Neuronal stem cell (in vitro differentiated cells): ENCODE results near the gene CLNK.

ENCODE experiments used
- DNase-seq: peaks from one replicate; pipeline ENCODE4 v3.0.0-alpha.2; 2013; ENCODE audit warnings: low spot score
- H2AFZ ChIP-seq: one replicate; pipeline ENCODE4 v1.6.1; 2013; ENCODE audit warnings: mild to moderate bottlenecking, low read length, inconsistent platforms
- H2AK5ac ChIP-seq: 2 replicates; pipeline ENCODE4 v1.6.1; 2013; ENCODE audit warnings: low read depth, mild to moderate bottlenecking, inconsistent platforms, low read length, moderate library complexity, mixed read lengths
- H2BK120ac ChIP-seq: 2 replicates; pipeline ENCODE4 v1.6.1; 2013; ENCODE audit warnings: low read depth, mild to moderate bottlenecking, inconsistent platforms, low read length, moderate library complexity, mixed read lengths
- H2BK12ac ChIP-seq: one replicate; pipeline ENCODE4 v1.6.1; 2013; ENCODE audit warnings: low read length, inconsistent platforms
- H2BK15ac ChIP-seq: 2 replicates; pipeline ENCODE4 v1.6.1; 2013; ENCODE audit warnings: mild to moderate bottlenecking, low read length, inconsistent platforms, mixed read lengths
- H2BK5ac ChIP-seq: one replicate; pipeline ENCODE4 v1.6.1; 2013; ENCODE audit warnings: inconsistent platforms, mild to moderate bottlenecking, low read length, moderate library complexity
- H3K14ac ChIP-seq: one replicate; pipeline ENCODE4 v1.6.1; 2013; ENCODE audit warnings: low read length, inconsistent platforms
- H3K18ac ChIP-seq: 2 replicates; pipeline ENCODE4 v1.6.1; 2013; ENCODE audit warnings: low read length, inconsistent platforms
- H3K23ac ChIP-seq: 2 replicates; pipeline ENCODE4 v1.6.1; 2013; ENCODE audit warnings: low read depth, mild to moderate bottlenecking, mixed read lengths, low read length, inconsistent platforms; ENCODE audit not compliant: poor library complexity
- H3K27ac ChIP-seq: replicated peaks from 3 replicates; pipeline ENCODE4 v1.5.1; 2013; ENCODE audit warnings: low read length, inconsistent platforms
- H3K27me3 ChIP-seq, 3 experiments: 2 replicates each; pipeline ENCODE4 v1.6.1; 2013; ENCODE audit warnings: low read length in 3 of 3, mild to moderate bottlenecking in 2 of 3, inconsistent platforms in 1 of 3, low read depth in 1 of 3, mixed read lengths in 1 of 3, moderate library complexity in 1 of 3; ENCODE audit not compliant: control insufficient read depth in 3 of 3, insufficient read depth in 3 of 3
- H3K36me3 ChIP-seq, 2 donors: replicated peaks in 1 of 2; 2 replicates each; pipeline ENCODE4 v1.6.1; 2013; ENCODE audit warnings: low read length in 2 of 2; ENCODE audit not compliant: control insufficient read depth in 2 of 2, insufficient read depth in 2 of 2
- H3K4ac ChIP-seq: 2 replicates; pipeline ENCODE4 v1.6.1; 2013; ENCODE audit warnings: inconsistent platforms, mild to moderate bottlenecking, low read length, moderate library complexity
- H3K4me1 ChIP-seq, 2 donors: 1 replicate in 1 of 2; 2 replicates in 1 of 2; pipeline ENCODE4 v1.6.1; 2013; ENCODE audit warnings: low read length in 2 of 2, low read depth in 1 of 2; ENCODE audit not compliant: control insufficient read depth in 2 of 2, insufficient read depth in 1 of 2
- H3K4me2 ChIP-seq: one replicate; pipeline ENCODE4 v1.6.1; 2013; ENCODE audit warnings: mild to moderate bottlenecking, low read length, inconsistent platforms; ENCODE audit not compliant: insufficient read depth, poor library complexity, severe bottlenecking
- H3K4me3 ChIP-seq, 2 donors: 2 replicates each; pipeline ENCODE4 v1.5.1; 2013; ENCODE audit warnings: low read length in 2 of 2, mild to moderate bottlenecking in 2 of 2, inconsistent platforms in 1 of 2, moderate library complexity in 1 of 2
- H3K79me1 ChIP-seq: one replicate; pipeline ENCODE4 v1.6.1; 2013; ENCODE audit warnings: low read depth, mild to moderate bottlenecking, inconsistent platforms, low read length, moderate library complexity
- H3K9ac ChIP-seq: one replicate; pipeline ENCODE4 v1.6.1; 2013; ENCODE audit warnings: mild to moderate bottlenecking, low read depth, low read length, inconsistent platforms; ENCODE audit not compliant: poor library complexity
- H3K9me3 ChIP-seq, 2 donors: replicated peaks in 1 of 2; 2 replicates each; pipeline versions ENCODE3 to v1.6.1; 2013; ENCODE audit warnings: low read length in 2 of 2, mild to moderate bottlenecking in 2 of 2, inconsistent platforms in 1 of 2, low read depth in 1 of 2, mixed read lengths in 1 of 2, moderate library complexity in 1 of 2; ENCODE audit not compliant: control insufficient read depth in 2 of 2, insufficient read depth in 1 of 2
- H4K8ac ChIP-seq: one replicate; pipeline ENCODE4 v1.6.1; 2013; ENCODE audit warnings: low read depth, mild to moderate bottlenecking, inconsistent platforms, low read length, moderate library complexity
- H4K91ac ChIP-seq: one replicate; pipeline ENCODE4 v1.6.1; 2013; ENCODE audit warnings: low read length, low read depth, mild to moderate bottlenecking, inconsistent platforms; ENCODE audit not compliant: poor library complexity
- WGBS, 2 donors: extraction: QIAGEN DNeasy Blood & Tissue Kit; methylation state at CpG; one replicate each; pipeline ENCODE4 v1.1.7; 2013; ENCODE audit warnings: missing lambda C conversion rate in 2 of 2, mixed read lengths in 1 of 2; ENCODE audit not compliant: insufficient read length in 2 of 2, insufficient replicate concordance in 1 of 2; ENCODE audit errors: extremely low coverage in 2 of 2; 5-methylcytosine and 5-hydroxymethylcytosine counted together

Gene CLNK

DNA sequence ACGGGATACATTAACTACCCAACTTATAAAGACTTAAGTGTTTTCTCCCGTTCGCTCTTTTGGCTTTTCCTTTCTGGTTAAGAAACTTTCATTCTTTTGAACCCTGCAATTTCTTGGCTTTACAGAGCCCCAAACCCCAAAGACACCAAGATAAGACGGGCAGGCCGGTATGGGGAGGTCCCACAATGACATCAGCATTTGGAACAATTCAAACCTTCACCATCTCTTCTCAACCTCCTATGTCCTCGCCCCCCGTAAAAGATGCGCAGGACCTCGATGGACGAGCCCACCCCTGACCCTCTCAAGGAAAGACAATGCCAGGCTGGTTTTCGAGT lies 228.3 kb downstream of the CLNK start:
- Histone ChIP-seq H3K79me1 (peaks cover 15% of the 10 kb centered on the region), H3K36me3 (peaks cover 18 to 40% of the 10 kb centered on the region in 2 donors), H3K4me2 (peak overlapping the region; percentile 62), H3K9ac (peak overlapping the region; percentile 93), H2AFZ (peak overlapping the region; percentile 95), H3K9me3 (peaks cover 23 to 29% of the 10 kb centered on the region in 2 donors), H4K8ac (no peak overlapping the region), H3K27ac (no peak overlapping the region), H3K4me3 (peak overlapping the region; percentile 60 to 89), H3K27me3 (peaks cover 4 to 24% (median 20%) of the 10 kb centered on the region in 3 experiments), H3K4me1 (peaks cover 0 to 8% of the 10 kb centered on the region in 2 donors), H2AK5ac (peak overlapping the region; percentile 61), H3K4ac (no peak overlapping the region), H3K18ac (peak overlapping the region; percentile 93), H3K23ac (peak overlapping the region; percentile 11), H2BK120ac (peak overlapping the region; percentile 51), H3K14ac (peak overlapping the region; percentile 14), H4K91ac (no peak overlapping the region), H2BK12ac (no peak overlapping the region), H2BK15ac (peak overlapping the region; percentile 32), H2BK5ac (no peak overlapping the region)
- DNase-seq, result no peak
- no CpG with 5 or more reads among the region's 11 CpGs for WGBS, 2 donors

DNA sequence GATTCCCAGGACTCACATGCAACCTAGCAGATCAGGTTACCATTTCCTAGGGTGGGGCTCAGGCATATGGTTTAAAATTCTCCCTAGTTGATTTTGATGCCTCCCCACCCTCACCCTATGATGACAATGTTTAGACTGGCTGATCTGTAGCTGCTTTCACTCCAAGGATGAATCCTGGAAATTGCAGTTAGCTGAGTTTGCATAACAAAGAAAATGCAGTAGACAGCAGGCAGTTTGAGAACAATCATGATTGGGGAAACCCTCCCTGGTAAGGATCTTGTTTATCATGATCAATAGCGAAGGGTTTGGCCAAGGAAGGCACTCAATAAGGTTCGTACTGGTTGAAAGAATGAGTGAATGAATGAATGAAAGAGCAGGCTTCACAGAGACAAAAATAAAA lies 229.4 kb downstream of the CLNK start:
- H2BK15ac ChIP-seq, result no peak overlapping the region
- peaks cover 4 to 16% (median 13%) of the 10 kb centered on the region in 3 experiments for H3K27me3 ChIP-seq
- H3K27ac ChIP-seq, result no peak overlapping the region
- no peak overlapping the region for H3K18ac ChIP-seq
- no peak overlapping the region for H2AK5ac ChIP-seq
- no peak overlapping the region for H2AFZ ChIP-seq
- peaks cover 23 to 51% of the 10 kb centered on the region in 2 donors for H3K36me3 ChIP-seq
- no peak overlapping the region for H3K9ac ChIP-seq
- no CpG with 5 or more reads among the region's 2 CpGs for WGBS, 2 donors
- H3K14ac ChIP-seq, result no peak overlapping the region
- DNase-seq, result no peak
- peaks cover 15% of the 10 kb centered on the region for H3K79me1 ChIP-seq
- H4K8ac ChIP-seq, result no peak overlapping the region
- H3K23ac ChIP-seq, result no peak overlapping the region
- H2BK120ac ChIP-seq, result no peak overlapping the region
- H3K4me1 ChIP-seq, result peaks cover 0 to 5% of the 10 kb centered on the region in 2 donors
- no peak overlapping the region for H2BK12ac ChIP-seq
- H2BK5ac ChIP-seq, result no peak overlapping the region
- H3K4me3 ChIP-seq, result no peak overlapping the region
- H4K91ac ChIP-seq, result no peak overlapping the region
- H3K9me3 ChIP-seq, result peaks cover 23 to 32% of the 10 kb centered on the region in 2 donors
- H3K4ac ChIP-seq, result no peak overlapping the region
- no peak overlapping the region for H3K4me2 ChIP-seq

DNA sequence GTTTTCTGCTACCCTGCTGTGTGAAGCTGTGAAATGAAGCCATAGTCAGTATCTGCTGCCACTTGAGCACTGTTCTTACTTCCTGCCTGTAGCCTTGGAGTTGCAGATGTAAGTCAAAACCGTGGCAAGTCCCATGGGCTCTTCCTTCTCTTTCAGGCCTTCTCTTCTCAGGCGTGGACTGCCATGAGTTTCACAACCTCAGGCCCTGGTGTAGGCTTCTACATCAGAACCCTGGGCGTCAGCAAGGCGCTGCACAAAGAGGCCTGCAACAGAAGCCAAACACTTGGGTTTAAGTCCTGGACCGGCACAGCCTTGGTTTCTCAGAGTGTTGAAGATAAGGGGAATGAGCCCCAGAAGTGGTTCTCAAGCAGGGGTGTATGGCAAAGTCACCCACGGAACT lies 229.8 kb downstream of the CLNK start:
- Histone ChIP-seq H3K79me1 (peaks cover 15% of the 10 kb centered on the region), H3K27ac (no peak overlapping the region), H2BK5ac (no peak overlapping the region), H3K27me3 (peaks cover 4 to 16% (median 12%) of the 10 kb centered on the region in 3 experiments), H2BK15ac (no peak overlapping the region), H3K4ac (no peak overlapping the region), H3K4me3 (no peak overlapping the region), H3K4me1 (peaks cover 0 to 5% of the 10 kb centered on the region in 2 donors), H3K9ac (no peak overlapping the region), H3K36me3 (peaks cover 26 to 55% of the 10 kb centered on the region in 2 donors), H3K18ac (no peak overlapping the region), H2AK5ac (no peak overlapping the region), H2BK120ac (no peak overlapping the region), H2AFZ (no peak overlapping the region), H4K8ac (no peak overlapping the region), H2BK12ac (no peak overlapping the region), H3K23ac (no peak overlapping the region), H3K4me2 (no peak overlapping the region), H3K14ac (no peak overlapping the region), H4K91ac (no peak overlapping the region), H3K9me3 (peaks cover 23 to 32% of the 10 kb centered on the region in 2 donors)
- no peak for DNase-seq
- WGBS, 2 donors, result no CpG with 5 or more reads among the region's 6 CpGs

DNA sequence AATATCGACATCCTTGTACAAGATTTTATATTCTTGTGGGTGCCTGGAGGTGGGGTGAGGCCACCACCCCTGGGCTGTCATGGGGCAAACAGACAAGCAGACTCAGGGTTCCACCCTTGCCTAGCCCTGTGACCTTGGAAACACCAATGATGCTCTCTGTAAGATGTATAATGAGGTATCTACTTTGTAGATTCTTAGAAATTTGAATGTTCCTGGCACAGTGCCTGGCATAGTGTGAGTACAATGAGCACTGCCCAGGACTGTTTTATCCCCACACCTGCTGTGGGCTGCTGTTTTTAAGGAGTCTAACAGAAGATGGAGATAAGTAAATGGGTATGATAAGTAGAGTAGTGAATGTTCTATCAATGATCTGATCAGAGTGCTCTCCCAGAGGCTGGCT lies 230.4 kb downstream of the CLNK start:
- Histone ChIP-seq H3K14ac (no peak overlapping the region), H3K4me1 (peaks cover 0 to 5% of the 10 kb centered on the region in 2 donors), H4K91ac (no peak overlapping the region), H3K27ac (no peak overlapping the region), H2BK5ac (no peak overlapping the region), H2AFZ (no peak overlapping the region), H2BK12ac (no peak overlapping the region), H2BK120ac (no peak overlapping the region), H3K79me1 (peaks cover 15% of the 10 kb centered on the region), H3K27me3 (peaks cover 2 to 16% (median 10%) of the 10 kb centered on the region in 3 experiments), H2AK5ac (no peak overlapping the region), H4K8ac (no peak overlapping the region), H3K4ac (no peak overlapping the region), H3K36me3 (peaks cover 26 to 60% of the 10 kb centered on the region in 2 donors), H3K4me2 (no peak overlapping the region), H3K23ac (no peak overlapping the region), H2BK15ac (no peak overlapping the region), H3K4me3 (no peak overlapping the region), H3K9ac (no peak overlapping the region), H3K9me3 (peaks cover 19 to 33% of the 10 kb centered on the region in 2 donors), H3K18ac (no peak overlapping the region)
- DNase-seq, result no peak
- WGBS, 2 donors, result no CpG with 5 or more reads among the region's 1 CpG
